ENCODE data around the gene ENHO.
"Not testable (repeated sequence)": the region's sequence is repeated elsewhere in the genome, so short reads cannot be mapped to it uniquely, and the experiment has no call there.

Gene ENHO

GRCh38 chr9:34555002-34555348 lies 32.2 kb upstream of the ENHO start:
- no peak for DNase-seq

GRCh38 chr9:34554211-34555001 lies 31.6 kb upstream of the ENHO start:
- DNase-seq: no peak

GRCh38 chr9:34553511-34554021 lies 30.8 kb upstream of the ENHO start:
- DNase-seq: no peak

- DNase-seq: no peak
These were observed 30.2 kb upstream of the ENHO start for GRCh38 chr9:34552986-34553385.

GRCh38 chr9:34552606-34552981 lies 29.8 kb upstream of the ENHO start:
- DNase-seq: no peak

- DNase-seq: no peak
These were observed 29.2 kb upstream of the ENHO start for GRCh38 chr9:34551751-34552605.

GRCh38 chr9:34550681-34551270 lies 28.0 kb upstream of the ENHO start:
- no peak for DNase-seq

GRCh38 chr9:34550016-34550680 lies 27.4 kb upstream of the ENHO start:
- no peak for DNase-seq

GRCh38 chr9:34549407-34549732 lies 26.6 kb upstream of the ENHO start:
- DNase-seq: no peak

GRCh38 chr9:34547960-34548611 lies 25.3 kb upstream of the ENHO start:
- peak; percentile 18 for DNase-seq

GRCh38 chr9:34546834-34547827 lies 24.3 kb upstream of the ENHO start:
- DNase-seq: peak; percentile 39

GRCh38 chr9:34546102-34546833 lies 23.5 kb upstream of the ENHO start:
- DNase-seq: no peak

- DNase-seq: no peak
These were observed 22.7 kb upstream of the ENHO start for GRCh38 chr9:34545497-34545896.

- no peak for DNase-seq
These were observed 21.2 kb upstream of the ENHO start for GRCh38 chr9:34544035-34544434.

GRCh38 chr9:34541540-34541939 lies 18.8 kb upstream of the ENHO start:
- no peak for DNase-seq

- no peak for DNase-seq
These were observed 18.0 kb upstream of the ENHO start for GRCh38 chr9:34540827-34541226.

- no peak for DNase-seq
These were observed 13.9 kb upstream of the ENHO start for GRCh38 chr9:34536685-34537084.

GRCh38 chr9:34532041-34532440 lies 9.3 kb upstream of the ENHO start:
- not testable (repeated sequence) for DNase-seq

- DNase-seq: no peak
These were observed 3.2 kb upstream of the ENHO start for GRCh38 chr9:34526026-34526425.

GRCh38 chr9:34524349-34524748 lies 1.6 kb upstream of the ENHO start:
- DNase-seq: no peak

Measured in CD4-positive, alpha-beta T cell treated with Interleukin-17A for 1 hour (primary cell).